ENCODE measurements around the gene CCDC192. TPM values are rescaled to one million over a fixed set of nuclear protein-coding genes. Genes with fewer than 3 reads are reported as not detected.

The CCDC192 gene
- total and polyA plus RNA-seq, 2 of the 4 experiments (the other 2 are of a cell fraction): not detected

- Histone ChIP-seq H3K9me3 (ENCODE audit: control insufficient read depth, insufficient read depth, low read length) (no peaks in the 10 kb centered on the region), H3K18ac (ENCODE audit: low read depth, low read length) (no peak overlapping the region), H3K36me3 (ENCODE audit: control insufficient read depth, insufficient read depth, low read length) (no peaks in the 10 kb centered on the region), H2AK9ac (replicated peaks; ENCODE audit: low read depth, low read length, poor library complexity) (no peak overlapping the region), H3K9me1 (ENCODE audit: insufficient read depth, low read length) (no peaks in the 10 kb centered on the region), H4K20me1 (ENCODE audit: insufficient read depth, low read length) (no peaks in the 10 kb centered on the region), H2AK5ac (ENCODE audit: low read depth, low read length) (no peak overlapping the region), H3K56ac (ENCODE audit: extremely low read depth, insufficient read depth, low read length) (no peak overlapping the region), H4K5ac (ENCODE audit: low read depth, low read length) (no peak overlapping the region), H2AFZ (replicated peaks; ENCODE audit: low read length, poor library complexity) (no peak overlapping the region), H3K79me1 (ENCODE audit: low read depth in 1 of 2, low read length in 2 of 2) (no peaks in the 10 kb centered on the region), H3K4ac (ENCODE audit: low read depth, low read length) (no peak overlapping the region), H3K14ac (replicated peaks; ENCODE audit: low read depth, low read length) (no peak overlapping the region), H3K27ac (ENCODE audit: insufficient read depth, low read length) (no peak overlapping the region), H2BK15ac (ENCODE audit: low read depth, low read length) (no peak overlapping the region), H4K91ac (ENCODE audit: insufficient read depth, low read depth, low read length) (no peak overlapping the region), H2BK120ac (ENCODE audit: low read depth, low read length) (no peak overlapping the region), H2BK20ac (ENCODE audit: low read depth, low read length) (no peak overlapping the region), H3K4me3 (ENCODE audit: insufficient read depth, low read depth, low read length) (no peak overlapping the region), H3K4me2 (ENCODE audit: low read depth, low read length) (no peak overlapping the region), H3K23ac (ENCODE audit: low read depth, low read length) (no peak overlapping the region), H3K27me3 (ENCODE audit: control insufficient read depth, insufficient read depth, low read length) (peaks cover 4% of the 10 kb centered on the region; the same call in 1 of the 2 replicates), H3K4me1 (ENCODE audit: control insufficient read depth, insufficient read depth, low read length) (peaks cover 2% of the 10 kb centered on the region), H2BK5ac (ENCODE audit: low read depth, low read length, poor library complexity, severe bottlenecking) (no peak overlapping the region), H4K8ac (ENCODE audit: low read depth in 2 of 2, low read length in 2 of 2) (no peak overlapping the region), H3K9ac (ENCODE audit: low read depth, low read length) (no peak overlapping the region)
- no TSS peak for BruUV-seq (replicated peaks)
- POLR2A ChIA-PET (ENCODE audit: unreplicated experiment): no interaction called here
- dilution Hi-C loops (cut with HindIII; ENCODE audit: low sequenced_read_pairs, unreplicated experiment): no loop called here
- intact Hi-C loops (cut with micrococcal nuclease): no loop called here
- CTCF ChIA-PET: interaction anchor here (0.6 to 0.9 kb wide), 2 partner anchors 20 to 27 kb away, joined by 3 read pairs; no protein-coding TSS in a partner anchor
- DNase-seq (no peak), ATAC-seq (ENCODE audit: low read depth) (no peak)
- in situ Hi-C loops (cut with MboI; ENCODE audit: low sequenced_read_pairs): no loop called here
- TF ChIP-seq SMC3 (IDR thresholded peaks at IDR 0.05; ENCODE audit: low read depth, low read length) (no peak), MAFK (IDR thresholded peaks at IDR 0.05; ENCODE audit: low read depth, low read length) (no peak), CTCF (conservative IDR thresholded peaks at IDR 0.05; ENCODE audit: low read depth, low read length) (no peak), RCOR1 (IDR thresholded peaks at IDR 0.05; ENCODE audit: insufficient replicate concordance, low read length) (no peak), CEBPB (IDR thresholded peaks at IDR 0.05; ENCODE audit: low read depth, low read length) (no peak), FOS (IDR thresholded peaks at IDR 0.05; ENCODE audit: low read depth, low read length) (no peak), RAD21 (IDR thresholded peaks at IDR 0.05; ENCODE audit: low read length) (no peak), RFX5 (IDR thresholded peaks at IDR 0.05; ENCODE audit: low read depth, low read length) (no peak), USF2 (IDR thresholded peaks at IDR 0.05; ENCODE audit: low read depth, low read length) (no peak), BHLHE40 (IDR thresholded peaks at IDR 0.05; ENCODE audit: low read depth, low read length) (no peak), MAZ (IDR thresholded peaks at IDR 0.05; ENCODE audit: borderline replicate concordance, low read depth, low read length) (no peak), CHD1 (IDR thresholded peaks at IDR 0.05; ENCODE audit: low read depth, low read length) (no peak), MXI1 (IDR thresholded peaks at IDR 0.05; ENCODE audit: borderline replicate concordance, low read depth, low read length) (no peak), NFE2L2 (IDR thresholded peaks at IDR 0.05; ENCODE audit: low read depth, low read length) (no peak)
Observed at GRCh38 chr5:127665641-127666040, 37.5 kb upstream of the CCDC192 start.

All from IMR-90 (cell line).